GM23338 (cell line): Measurements from ENCODE around the gene UFD1. TPM values are rescaled to one million over a fixed set of nuclear protein-coding genes. Genes with fewer than 3 reads are reported as not detected.

Experiments used
- ATAC-seq: fragments of 200-7000 bp; cut with Tn5 transposase; 3 replicates; pipeline ENCODE4 v1.9.1; 2020
- DNase-seq: peaks from one replicate; pipeline ENCODE4 v3.0.0-alpha.2; 2015; ENCODE audit warnings: low spot score
- H2AFZ ChIP-seq: fragments of 200-600 bp; sonication (generic); 2 replicates; pipeline ENCODE4 v1.8.0; 2016; ENCODE audit warnings: antibody characterized with exemption, mild to moderate bottlenecking, moderate library complexity
- H3F3A ChIP-seq: fragments of 200-600 bp; sonication (generic); replicated peaks from 2 replicates; pipeline ENCODE4 v1.8.0; 2017; ENCODE audit warnings: antibody characterized with exemption, mixed run types, low read depth
- H3K27ac ChIP-seq: fragments of 200-600 bp; sonication (generic); 2 replicates; pipeline ENCODE4 v1.6.1; 2016; ENCODE audit warnings: low read depth
- H3K27me3 ChIP-seq: fragments of 200-600 bp; sonication (generic); 2 replicates; pipeline ENCODE4 v1.8.0; 2016; ENCODE audit warnings: mild to moderate bottlenecking, mixed run types, moderate library complexity; ENCODE audit not compliant: insufficient read depth
- H3K36me3 ChIP-seq: fragments of 200-600 bp; sonication (generic); 2 replicates; pipeline ENCODE4 v1.8.0; 2016; ENCODE audit warnings: mild to moderate bottlenecking; ENCODE audit not compliant: insufficient read depth
- H3K4me1 ChIP-seq: fragments of 200-600 bp; sonication (generic); 2 replicates; pipeline ENCODE4 v1.8.0; 2016; ENCODE audit warnings: mild to moderate bottlenecking, moderate library complexity; ENCODE audit not compliant: insufficient read depth
- H3K4me2 ChIP-seq: fragments of 200-600 bp; sonication (generic); 2 replicates; pipeline ENCODE4 v1.7.1; 2017; ENCODE audit warnings: mixed run types
- H3K4me3 ChIP-seq: fragments of 200-600 bp; sonication (generic); 2 replicates; pipeline ENCODE4 v1.6.1; 2016; ENCODE audit warnings: mixed run types
- H3K79me2 ChIP-seq: fragments of 200-600 bp; sonication (generic); replicated peaks from 2 replicates; pipeline ENCODE4 v1.8.0; 2017; ENCODE audit warnings: mild to moderate bottlenecking; ENCODE audit not compliant: insufficient read depth
- H3K9me2 ChIP-seq: fragments of 200-600 bp; sonication (generic); 2 replicates; pipeline ENCODE4 v1.8.0; 2017; ENCODE audit not compliant: insufficient read depth
- H4K20me1 ChIP-seq: fragments of 200-600 bp; sonication (generic); replicated peaks from 2 replicates; pipeline ENCODE4 v1.8.0; 2017; ENCODE audit warnings: mild to moderate bottlenecking; ENCODE audit not compliant: insufficient read depth
- H3K27ac Mint-ChIP-seq: 2 replicates; pipeline ENCODE4 v1.8.0; 2020; ENCODE audit warnings: inconsistent platforms, mild to moderate bottlenecking, moderate library complexity, mixed read lengths
- H3K27me3 Mint-ChIP-seq: 3 replicates; pipeline ENCODE4 v1.8.0; 2022; ENCODE audit warnings: low read depth, mild to moderate bottlenecking, moderate library complexity, mixed read lengths, inconsistent platforms; ENCODE audit not compliant: insufficient read depth, poor library complexity
- H3K36me3 Mint-ChIP-seq: 3 replicates; pipeline ENCODE4 v1.8.0; 2021; ENCODE audit warnings: low read depth, mild to moderate bottlenecking, inconsistent platforms, moderate library complexity, mixed read lengths
- H3K4me1 Mint-ChIP-seq: 3 replicates; pipeline ENCODE4 v1.8.0; 2020; ENCODE audit warnings: mild to moderate bottlenecking, inconsistent platforms, mixed read lengths
- H3K4me3 Mint-ChIP-seq: 3 replicates; pipeline ENCODE4 v1.8.0; 2021; ENCODE audit warnings: moderate library complexity, mild to moderate bottlenecking, inconsistent platforms, mixed read lengths
- H3K9me3 Mint-ChIP-seq: 3 replicates; pipeline ENCODE4 v1.8.0; 2020; ENCODE audit warnings: moderate library complexity, mild to moderate bottlenecking, inconsistent platforms, mixed read lengths
- CREB1 ChIP-seq: fragments of 250-450 bp; sonication (Bioruptor Pico); IDR thresholded peaks from 2 replicates; pipeline ENCODE4 v1.5.0; 2020; ENCODE audit warnings: low read depth, mild to moderate bottlenecking, moderate library complexity
- EZH2phosphoT487 ChIP-seq: fragments of 200-600 bp; sonication (generic); IDR thresholded peaks from one replicate; pipeline ENCODE4 v1.8.1; 2018; ENCODE audit warnings: antibody characterized with exemption; ENCODE audit not compliant: unreplicated experiment
- JUNB ChIP-seq: IDR thresholded peaks from one replicate; pipeline ENCODE4 v1.6.1; 2016; ENCODE audit warnings: antibody characterized with exemption; ENCODE audit not compliant: unreplicated experiment
- NANOG ChIP-seq: IDR thresholded peaks from 2 replicates; pipeline ENCODE4 v1.6.1; 2016; ENCODE audit warnings: antibody characterized with exemption, borderline replicate concordance
- POLR2AphosphoS5 ChIP-seq: IDR thresholded peaks from 2 replicates; pipeline ENCODE4 v1.6.1; 2016; ENCODE audit warnings: antibody characterized with exemption, low read depth
- STAT1 ChIP-seq: IDR thresholded peaks from one replicate; pipeline ENCODE4 v1.6.1; 2016; ENCODE audit warnings: antibody characterized with exemption; ENCODE audit not compliant: unreplicated experiment
- ZNF331 ChIP-seq: fragments of 250-450 bp; sonication (Bioruptor Pico); IDR thresholded peaks from 2 replicates; pipeline ENCODE4 v1.5.0; 2020; ENCODE audit warnings: low read depth, mild to moderate bottlenecking, moderate library complexity
- polyA plus RNA-seq: library from polyadenylated mRNA; unstranded; fragments of >200 nt; fragmentation: Nextera tagmentation; extraction: Ambion mirVana; gene quantifications from 2 replicates; pipeline ENCODE4 v1.2.1, GENCODE V29; 2016
- total RNA-seq: library from RNA; depleted of rRNA; stranded (reverse); fragments of >200 nt; shearing (Covaris generic); gene quantifications from 2 replicates; pipeline ENCODE4 v1.2.3, GENCODE V29; 2014
- TF ChIP-seq, protein P1 (sequence below): IDR thresholded peaks from one replicate; pipeline ENCODE4 v1.6.1; 2018; ENCODE audit warnings: antibody characterized with exemption; ENCODE audit not compliant: unreplicated experiment
- TF ChIP-seq, protein P2 (sequence below), 2 experiments: fragments of 200-600 bp in 1 of 2; sonication (generic) in 1 of 2; conservative IDR thresholded peaks; 2 replicates each; pipeline versions ENCODE4 v1.5.1 to v1.6.1; 2016 to 2017; ENCODE audit warnings: antibody characterized with exemption in 2 of 2, low read depth in 2 of 2, mild to moderate bottlenecking in 2 of 2, moderate library complexity in 1 of 2
- TF ChIP-seq, protein P3 (sequence below): IDR thresholded peaks from 2 replicates; pipeline ENCODE4 v1.6.1; 2016; ENCODE audit warnings: antibody characterized with exemption

UFD1 gene
- total and polyA plus RNA-seq, 2 experiments from 2014 or later: 53.5 to 93.8 TPM

DNA sequence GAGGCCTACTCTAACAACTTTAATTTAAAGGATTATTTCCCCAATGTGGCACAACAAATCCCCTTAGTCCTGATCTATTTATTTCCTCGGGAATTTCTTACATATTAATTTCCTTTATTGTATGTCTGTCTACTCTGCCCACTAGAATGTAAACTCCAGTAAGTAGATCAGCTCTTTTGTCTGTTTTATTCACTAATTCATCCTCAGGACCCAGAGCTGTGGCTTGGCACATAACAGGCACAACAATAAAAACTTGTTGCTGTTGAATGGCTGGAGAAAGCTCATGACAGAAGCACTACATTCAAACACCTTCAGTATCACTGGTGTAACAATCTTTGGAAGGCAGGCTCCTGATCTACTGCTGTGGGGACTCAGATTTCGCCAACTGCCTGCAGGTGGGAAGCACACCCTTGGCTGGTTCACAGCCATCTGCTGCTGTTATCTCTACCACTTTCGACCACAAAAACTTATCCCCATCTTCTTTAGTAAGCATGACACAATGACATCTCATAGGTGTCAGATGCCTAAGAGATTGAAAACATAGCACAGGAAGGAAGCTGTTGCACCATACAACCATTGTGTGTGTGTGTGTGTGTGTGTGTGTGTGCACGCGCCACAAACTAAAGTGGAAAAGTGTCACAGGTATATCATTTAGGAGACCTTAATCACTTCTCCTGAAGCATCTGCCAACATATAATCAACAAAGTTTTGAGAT lies 59.4 kb downstream of the UFD1 start:
- Histone ChIP-seq H4K20me1 (peaks cover 70% of the 10 kb centered on the region), H3K79me2 (peaks cover 100% of the 10 kb centered on the region), H3K4me1 (peaks cover 26% of the 10 kb centered on the region), H3K36me3 (no peaks in the 10 kb centered on the region), H2AFZ (no peak overlapping the region), H3K4me2 (no peak overlapping the region), H3F3A (no peaks in the 10 kb centered on the region), H3K27ac (no peak overlapping the region), H3K9me2 (no peaks in the 10 kb centered on the region), H3K27me3 (no peaks in the 10 kb centered on the region), H3K4me3 (no peak overlapping the region)
- no peak for TF ChIP-seq CREB1 (CRISPR knock-in tag)
- no peak for TF ChIP-seq POLR2AphosphoS5
- TF ChIP-seq ZNF331 (CRISPR knock-in tag): no peak
- TF ChIP-seq, protein P1, sequence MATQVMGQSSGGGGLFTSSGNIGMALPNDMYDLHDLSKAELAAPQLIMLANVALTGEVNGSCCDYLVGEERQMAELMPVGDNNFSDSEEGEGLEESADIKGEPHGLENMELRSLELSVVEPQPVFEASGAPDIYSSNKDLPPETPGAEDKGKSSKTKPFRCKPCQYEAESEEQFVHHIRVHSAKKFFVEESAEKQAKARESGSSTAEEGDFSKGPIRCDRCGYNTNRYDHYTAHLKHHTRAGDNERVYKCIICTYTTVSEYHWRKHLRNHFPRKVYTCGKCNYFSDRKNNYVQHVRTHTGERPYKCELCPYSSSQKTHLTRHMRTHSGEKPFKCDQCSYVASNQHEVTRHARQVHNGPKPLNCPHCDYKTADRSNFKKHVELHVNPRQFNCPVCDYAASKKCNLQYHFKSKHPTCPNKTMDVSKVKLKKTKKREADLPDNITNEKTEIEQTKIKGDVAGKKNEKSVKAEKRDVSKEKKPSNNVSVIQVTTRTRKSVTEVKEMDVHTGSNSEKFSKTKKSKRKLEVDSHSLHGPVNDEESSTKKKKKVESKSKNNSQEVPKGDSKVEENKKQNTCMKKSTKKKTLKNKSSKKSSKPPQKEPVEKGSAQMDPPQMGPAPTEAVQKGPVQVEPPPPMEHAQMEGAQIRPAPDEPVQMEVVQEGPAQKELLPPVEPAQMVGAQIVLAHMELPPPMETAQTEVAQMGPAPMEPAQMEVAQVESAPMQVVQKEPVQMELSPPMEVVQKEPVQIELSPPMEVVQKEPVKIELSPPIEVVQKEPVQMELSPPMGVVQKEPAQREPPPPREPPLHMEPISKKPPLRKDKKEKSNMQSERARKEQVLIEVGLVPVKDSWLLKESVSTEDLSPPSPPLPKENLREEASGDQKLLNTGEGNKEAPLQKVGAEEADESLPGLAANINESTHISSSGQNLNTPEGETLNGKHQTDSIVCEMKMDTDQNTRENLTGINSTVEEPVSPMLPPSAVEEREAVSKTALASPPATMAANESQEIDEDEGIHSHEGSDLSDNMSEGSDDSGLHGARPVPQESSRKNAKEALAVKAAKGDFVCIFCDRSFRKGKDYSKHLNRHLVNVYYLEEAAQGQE: no peak
- no peak for TF ChIP-seq STAT1
- DNase-seq: no peak
- peak; percentile 47; the same call in 2 of the 3 replicates for ATAC-seq
- no peaks in the 10 kb centered on the region for H3K27me3 Mint-ChIP-seq
- no peaks in the 10 kb centered on the region; the same call in 2 of the 3 replicates for H3K9me3 Mint-ChIP-seq
- H3K4me1 Mint-ChIP-seq: peaks cover 36% of the 10 kb centered on the region
- no peak overlapping the region for H3K4me3 Mint-ChIP-seq
- H3K36me3 Mint-ChIP-seq: peaks cover 13% of the 10 kb centered on the region
- peak overlapping the region; percentile 41; the same call in 1 of the 2 replicates for H3K27ac Mint-ChIP-seq

DNA sequence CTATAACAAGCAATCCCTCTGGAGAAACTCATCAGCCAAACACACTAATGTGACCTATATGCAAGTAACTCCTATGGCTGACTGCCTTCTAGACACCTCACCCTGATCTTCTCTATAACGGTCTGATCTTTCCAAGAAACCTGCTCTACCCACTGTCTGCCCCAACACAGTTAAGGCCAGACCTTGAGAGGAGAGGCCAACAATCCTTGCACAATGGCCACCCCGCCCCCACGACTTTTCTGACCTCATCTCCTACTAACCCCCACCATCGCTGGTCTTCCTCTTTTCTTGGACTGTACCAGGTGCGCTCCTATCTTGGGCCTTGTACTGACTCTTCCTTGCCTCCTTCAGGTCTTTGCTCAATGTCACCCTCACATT lies 59.9 kb downstream of the UFD1 start:
- Mint-ChIP-seq H3K27me3 (no peaks in the 10 kb centered on the region), H3K4me3 (no peak overlapping the region), H3K27ac (no peak overlapping the region), H3K4me1 (peaks cover 35% of the 10 kb centered on the region), H3K9me3 (no peaks in the 10 kb centered on the region; the same call in 2 of the 3 replicates), H3K36me3 (peaks cover 13% of the 10 kb centered on the region)
- H3K27ac ChIP-seq: no peak overlapping the region
- H3K4me2 ChIP-seq: no peak overlapping the region
- H4K20me1 ChIP-seq: peaks cover 71% of the 10 kb centered on the region
- no peaks in the 10 kb centered on the region for H3K9me2 ChIP-seq
- H3K36me3 ChIP-seq: no peaks in the 10 kb centered on the region
- H3K4me3 ChIP-seq: no peak overlapping the region
- peaks cover 100% of the 10 kb centered on the region for H3K79me2 ChIP-seq
- DNase-seq: no peak
- H3K4me1 ChIP-seq: peaks cover 24% of the 10 kb centered on the region
- no peak overlapping the region for H2AFZ ChIP-seq
- ATAC-seq: no peak
- no peaks in the 10 kb centered on the region for H3K27me3 ChIP-seq
- no peaks in the 10 kb centered on the region for H3F3A ChIP-seq
- TF ChIP-seq NANOG (no peak), STAT1 (no peak), POLR2AphosphoS5 (no peak), JUNB (no peak), EZH2phosphoT487 (no peak), ZNF331 (CRISPR knock-in tag) (no peak)
- TF ChIP-seq, protein P1: no peak
- TF ChIP-seq, protein P2, sequence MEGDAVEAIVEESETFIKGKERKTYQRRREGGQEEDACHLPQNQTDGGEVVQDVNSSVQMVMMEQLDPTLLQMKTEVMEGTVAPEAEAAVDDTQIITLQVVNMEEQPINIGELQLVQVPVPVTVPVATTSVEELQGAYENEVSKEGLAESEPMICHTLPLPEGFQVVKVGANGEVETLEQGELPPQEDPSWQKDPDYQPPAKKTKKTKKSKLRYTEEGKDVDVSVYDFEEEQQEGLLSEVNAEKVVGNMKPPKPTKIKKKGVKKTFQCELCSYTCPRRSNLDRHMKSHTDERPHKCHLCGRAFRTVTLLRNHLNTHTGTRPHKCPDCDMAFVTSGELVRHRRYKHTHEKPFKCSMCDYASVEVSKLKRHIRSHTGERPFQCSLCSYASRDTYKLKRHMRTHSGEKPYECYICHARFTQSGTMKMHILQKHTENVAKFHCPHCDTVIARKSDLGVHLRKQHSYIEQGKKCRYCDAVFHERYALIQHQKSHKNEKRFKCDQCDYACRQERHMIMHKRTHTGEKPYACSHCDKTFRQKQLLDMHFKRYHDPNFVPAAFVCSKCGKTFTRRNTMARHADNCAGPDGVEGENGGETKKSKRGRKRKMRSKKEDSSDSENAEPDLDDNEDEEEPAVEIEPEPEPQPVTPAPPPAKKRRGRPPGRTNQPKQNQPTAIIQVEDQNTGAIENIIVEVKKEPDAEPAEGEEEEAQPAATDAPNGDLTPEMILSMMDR (conservative IDR thresholded peaks at IDR 0.05; ENCODE audit: low read depth in 2 of 2): no peak
- TF ChIP-seq, protein P3, sequence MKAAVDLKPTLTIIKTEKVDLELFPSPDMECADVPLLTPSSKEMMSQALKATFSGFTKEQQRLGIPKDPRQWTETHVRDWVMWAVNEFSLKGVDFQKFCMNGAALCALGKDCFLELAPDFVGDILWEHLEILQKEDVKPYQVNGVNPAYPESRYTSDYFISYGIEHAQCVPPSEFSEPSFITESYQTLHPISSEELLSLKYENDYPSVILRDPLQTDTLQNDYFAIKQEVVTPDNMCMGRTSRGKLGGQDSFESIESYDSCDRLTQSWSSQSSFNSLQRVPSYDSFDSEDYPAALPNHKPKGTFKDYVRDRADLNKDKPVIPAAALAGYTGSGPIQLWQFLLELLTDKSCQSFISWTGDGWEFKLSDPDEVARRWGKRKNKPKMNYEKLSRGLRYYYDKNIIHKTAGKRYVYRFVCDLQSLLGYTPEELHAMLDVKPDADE: no peak
